GM12878 (cell line): ENCODE measurements around the gene ADD1. TPM values are rescaled to one million over a fixed set of nuclear protein-coding genes. Genes with fewer than 3 reads are reported as not detected.

Experiments
- ATAC-seq: fragments of 200-7000 bp; cut with Tn5 transposase; 3 replicates; pipeline ENCODE4 v1.9.1; 2020; ENCODE audit warnings: mild to moderate bottlenecking, moderate library complexity
- BruUV-seq: library from RNA; stranded (reverse); fragments of 400-500 nt; replicated peaks from 2 replicates; lab custom pipeline; 2021; lab: Mats Ljungman, UMichigan
- CTCF ChIA-PET: fragments of 300-600 bp; sonication (Branson Sonifier 250); formaldehyde crosslinking; extraction: SDS; loops from one replicate; lab custom pipeline; 2021; ENCODE audit warnings: inconsistent platforms; lab: Yijun Ruan, JAX
- POLR2A ChIA-PET: fragments of 350-600 bp; formaldehyde crosslinking; extraction: SDS; loops from one replicate; lab custom pipeline; 2021; ENCODE audit warnings: inconsistent platforms; lab: Charles Lee
- RAD21 ChIA-PET: fragments of 300-600 bp; sonication (Branson Sonifier 250); formaldehyde crosslinking; loops from one replicate; lab custom pipeline; 2023; ENCODE audit warnings: antibody characterized with exemption; ENCODE audit not compliant: unreplicated experiment; lab: Charles Lee
- SMC1A ChIA-PET: fragments of 300-600 bp; sonication (Branson Sonifier 250); formaldehyde crosslinking; loops from one replicate; lab custom pipeline; 2023; ENCODE audit not compliant: unreplicated experiment, uncharacterized antibody; lab: Charles Lee
- DNase-seq: peaks from one replicate; pipeline ENCODE4 v3.0.0-alpha.2; 2011; ENCODE audit warnings: low read depth, low spot score
- FAIRE-seq: peaks from 3 replicates; lab custom pipeline; 2011; peaks lifted over from hg19 to GRCh38; lab: Jason Lieb, UNC
- H2AFZ ChIP-seq: 2 replicates; pipeline ENCODE4 v1.6.0; 2011; ENCODE audit warnings: low read depth, low read length, control low read depth; ENCODE audit not compliant: control insufficient read depth
- H3K27ac ChIP-seq: 2 replicates; pipeline ENCODE4 v1.5.1; 2011; ENCODE audit warnings: control low read depth; ENCODE audit not compliant: control insufficient read depth, insufficient read depth
- H3K27me3 ChIP-seq, 2 experiments: replicated peaks in 1 of 2; 2 replicates each; pipeline versions ENCODE4 v1.6.0 to v1.6.1; 2011; ENCODE audit warnings: low read length in 1 of 2; ENCODE audit not compliant: control insufficient read depth in 2 of 2, insufficient read depth in 2 of 2
- H3K36me3 ChIP-seq, 2 experiments: 2 replicates each; pipeline ENCODE4 v1.5.1; 2011; ENCODE audit warnings: low read length in 1 of 2; ENCODE audit not compliant: control insufficient read depth in 2 of 2, insufficient read depth in 2 of 2
- H3K4me1 ChIP-seq: 2 replicates; pipeline ENCODE4 v1.6.1; 2011; ENCODE audit warnings: mild to moderate bottlenecking, low read length, moderate library complexity, mixed read lengths; ENCODE audit not compliant: control insufficient read depth, insufficient read depth
- H3K4me2 ChIP-seq: 2 replicates; pipeline ENCODE4 v1.6.0; 2011; ENCODE audit warnings: control low read depth; ENCODE audit not compliant: control insufficient read depth, insufficient read depth
- H3K4me3 ChIP-seq: fragments of 200-600 bp; sonication (generic); 2 replicates; pipeline ENCODE4 v1.5.1; 2016
- H3K79me2 ChIP-seq: 2 replicates; pipeline ENCODE4 v1.6.0; 2011; ENCODE audit warnings: low read length; ENCODE audit not compliant: control insufficient read depth, insufficient read depth
- H3K9ac ChIP-seq: 2 replicates; pipeline ENCODE4 v1.8.0; 2011; ENCODE audit warnings: low read length, control low read depth, mixed read lengths; ENCODE audit not compliant: control insufficient read depth, insufficient read depth
- H3K9me3 ChIP-seq: replicated peaks from 3 replicates; pipeline ENCODE4 v1.5.1; 2011; ENCODE audit warnings: mild to moderate bottlenecking, low read length; ENCODE audit not compliant: control insufficient read depth, insufficient read depth
- H4K20me1 ChIP-seq: 2 replicates; pipeline ENCODE4 v1.6.0; 2011; ENCODE audit not compliant: control insufficient read depth, insufficient read depth
- BHLHE40 ChIP-seq, 2 experiments: fragments of 450-650 bp in 1 of 2; IDR thresholded peaks; 2 replicates each; pipeline ENCODE4 v1.6.1; 2011 to 2017; ENCODE audit warnings: low read depth in 2 of 2, borderline replicate concordance in 1 of 2, improper control_type of control experiment in 1 of 2, low read length in 1 of 2, mild to moderate bottlenecking in 1 of 2
- CREM ChIP-seq: IDR thresholded peaks from 2 replicates; pipeline ENCODE4 v1.6.1; 2014; ENCODE audit warnings: antibody characterized with exemption, low read depth
- EED ChIP-seq: sonication (generic); IDR thresholded peaks from 2 replicates; pipeline ENCODE4 v1.6.1; 2016; ENCODE audit warnings: antibody characterized with exemption, low read depth
- ETV6 ChIP-seq, 2 experiments: fragments of 450-650 bp in 1 of 2; IDR thresholded peaks in 1 of 2; conservative IDR thresholded peaks in 1 of 2; 2 replicates each; pipeline ENCODE4 v1.6.1; 2014; ENCODE audit warnings: antibody characterized with exemption in 1 of 2, borderline replicate concordance in 1 of 2, low read depth in 1 of 2, mild to moderate bottlenecking in 1 of 2, moderate library complexity in 1 of 2
- NFIC ChIP-seq: IDR thresholded peaks from 2 replicates; pipeline ENCODE4 v1.6.1; 2012; ENCODE audit warnings: low read depth, mild to moderate bottlenecking, inconsistent platforms, low read length, moderate library complexity
- PAX5 ChIP-seq: IDR thresholded peaks from 2 replicates; pipeline ENCODE4 v1.6.1; 2011; ENCODE audit warnings: low read depth, low read length, borderline replicate concordance
- PAX8 ChIP-seq: fragments of 450-650 bp; IDR thresholded peaks from 2 replicates; pipeline ENCODE4 v1.6.1; 2017; ENCODE audit warnings: mild to moderate bottlenecking, moderate library complexity
- POLR2AphosphoS5 ChIP-seq: IDR thresholded peaks from 2 replicates; pipeline ENCODE4 v1.6.1; 2011; ENCODE audit warnings: mild to moderate bottlenecking, low read length, inconsistent platforms
- SMARCA5 ChIP-seq: fragments of 450-650 bp; IDR thresholded peaks from 2 replicates; pipeline ENCODE4 v1.6.1; 2017; ENCODE audit warnings: mild to moderate bottlenecking
- SMC3 ChIP-seq: IDR thresholded peaks from 2 replicates; pipeline ENCODE4 v1.6.1; 2011; ENCODE audit warnings: low read length, improper control_type of control experiment, borderline replicate concordance
- SREBF2 ChIP-seq: IDR thresholded peaks from 2 replicates; pipeline ENCODE4 v1.6.1; 2012; ENCODE audit warnings: mild to moderate bottlenecking, low read length
- TCF12 ChIP-seq: IDR thresholded peaks from 2 replicates; pipeline ENCODE4 v1.6.1; 2011; ENCODE audit warnings: low read depth, mild to moderate bottlenecking, low read length
- YY1 ChIP-seq: IDR thresholded peaks from 2 replicates; pipeline ENCODE4 v1.6.1; 2011; ENCODE audit warnings: low read depth, mild to moderate bottlenecking, low read length
- ZNF217 ChIP-seq: fragments of 450-650 bp; IDR thresholded peaks from 2 replicates; pipeline ENCODE4 v1.6.1; 2017; ENCODE audit warnings: antibody characterized with exemption, mild to moderate bottlenecking
- WGBS: methylation state at CpG from one replicate; pipeline ENCODE4 v1.1.6; 2016; ENCODE audit warnings: low lambda C conversion rate; ENCODE audit not compliant: insufficient replicate concordance, insufficient coverage; ENCODE audit errors: missing lambda C conversion rate; 5-methylcytosine and 5-hydroxymethylcytosine counted together
- in situ Hi-C: fragments of 300-500 bp; cut with MboI; formaldehyde crosslinking; loops from 9 replicates; pipeline ENCODE4 v1.14.3; 2018; ENCODE audit warnings: mixed read lengths
- intact Hi-C: fragments of 100-400 bp; cut with micrococcal nuclease; formaldehyde crosslinking; loops from one replicate; pipeline ENCODE4 v1.14.2; 2022; ENCODE audit not compliant: unreplicated experiment
- polyA plus RNA-seq, 11 experiments: library from polyadenylated mRNA; depleted of rRNA in 4 of 11; unstranded in 6 of 11; stranded (reverse) in 5 of 11; fragments of >200 nt; fragmentation: Nextera tagmentation in 4 of 11; fragmentation: Illumina TruSeq in 1 of 11; extraction: Ambion mirVana in 4 of 11; extraction: Trizol in 1 of 11; gene quantifications; 1 replicate in 1 of 11; 2 replicates in 10 of 11; pipeline versions ENCODE4 v1.2.1 to v1.2.3, GENCODE V29; 2011 to 2016; ENCODE audit warnings: inconsistent platforms in 2 of 11, missing spikeins in 2 of 11, low read depth in 1 of 11
- total RNA-seq, 4 experiments: library from RNA; depleted of rRNA in 3 of 4; stranded (reverse); fragments of >200 nt in 3 of 4; fragmentation: Illumina TruSeq in 1 of 4; extraction: Trizol in 1 of 4; gene quantifications; 2 replicates each; pipeline versions ENCODE4 v1.2.1 to v1.2.3, GENCODE V29; 2013 to 2021
- TF ChIP-seq, protein P1 (sequence below): fragments of 450-650 bp; conservative IDR thresholded peaks from 2 replicates; pipeline ENCODE4 v1.6.1; 2017; ENCODE audit warnings: mild to moderate bottlenecking, moderate library complexity
- TF ChIP-seq, protein P2 (sequence below): fragments of 450-650 bp; IDR thresholded peaks from 2 replicates; pipeline ENCODE4 v1.6.1; 2016; ENCODE audit warnings: mild to moderate bottlenecking, moderate library complexity, borderline replicate concordance

ADD1 gene
- total and polyA plus RNA-seq, 10 of the 15 experiments (the other 5 are each of a cell fraction or from before 2014, with no cell fraction given): 21.6 to 182 (median 105) TPM

DNA sequence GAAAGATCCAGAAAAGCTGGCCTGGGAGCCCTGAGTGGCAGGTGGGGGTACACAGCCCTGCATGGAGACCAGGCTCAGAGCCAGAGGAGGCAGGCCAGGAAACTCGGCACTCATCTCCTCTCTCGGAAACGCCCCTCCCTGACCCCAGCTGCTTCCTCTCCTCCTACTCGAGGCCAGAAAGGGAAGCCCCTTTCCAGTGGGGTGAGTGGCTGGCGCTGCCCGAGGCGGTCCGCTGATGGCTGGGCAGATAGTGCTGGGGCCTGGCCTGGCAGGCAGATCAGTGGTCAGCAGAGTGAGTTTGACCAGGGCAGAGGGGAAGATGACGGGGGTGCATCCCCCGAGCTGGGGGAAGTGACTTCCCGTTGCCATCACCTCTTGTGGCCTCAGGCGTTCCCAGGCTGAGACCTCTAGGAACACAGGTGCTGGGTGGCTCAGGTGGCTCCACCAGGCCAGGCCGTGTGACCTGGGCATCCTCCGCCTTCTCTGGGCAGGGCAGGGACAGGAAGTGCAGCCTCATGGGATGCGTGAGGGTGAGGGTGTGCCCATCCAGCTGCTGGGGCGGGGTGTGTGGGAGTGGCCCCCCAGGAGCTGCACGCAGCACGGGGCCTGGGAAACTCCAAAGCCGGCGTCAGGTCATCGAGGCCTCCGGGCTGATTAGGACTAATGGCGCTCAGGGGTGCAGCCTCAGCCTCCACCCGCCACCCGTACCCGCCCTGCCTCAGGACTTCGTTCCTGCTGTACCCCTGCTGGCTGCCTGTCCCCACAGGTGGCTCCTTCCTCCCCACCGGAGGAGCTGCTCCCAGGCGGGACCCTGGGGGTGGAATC lies 45.0 kb upstream of the ADD1 start:
- CTCF ChIA-PET: interaction anchor here (0.7 to 4.5 kb wide), 4 partner anchors 11 to 156 kb away, joined by 3 to 17 read pairs (median 4); no protein-coding TSS in a partner anchor
- Histone ChIP-seq H3K79me2 (peaks cover 37% of the 10 kb centered on the region), H3K9me3 (no peaks in the 10 kb centered on the region), H3K36me3 (no peaks in the 10 kb centered on the region; a peak in 1 of 4 replicates), H2AFZ (peak overlapping the region; percentile 31), H3K4me2 (peak overlapping the region; percentile 60), H3K27me3 (no peaks in the 10 kb centered on the region), H4K20me1 (no peaks in the 10 kb centered on the region), H3K4me1 (peaks cover 58% of the 10 kb centered on the region), H3K27ac (peak overlapping the region; percentile 57), H3K4me3 (peak overlapping the region; percentile 77), H3K9ac (peak overlapping the region; percentile 44)
- BruUV-seq: no TSS peak
- FAIRE-seq (peak; percentile 88), ATAC-seq (peak; percentile 60), DNase-seq (no peak)
- intact Hi-C loops (no loop called here), in situ Hi-C loops (no loop called here)
- RAD21 ChIA-PET: interaction anchor here (0.6 to 5.4 kb wide), 4 partner anchors 12 to 156 kb away, joined by 3 to 43 read pairs (median 4); no protein-coding TSS in a partner anchor
- SMC1A ChIA-PET: interaction anchor here (0.9 to 6.2 kb wide), 9 partner anchors 11 to 155 kb away, joined by 3 to 49 read pairs (median 4); no protein-coding TSS in a partner anchor
- POLR2A ChIA-PET: interaction anchor here (0.5 to 6.7 kb wide), 10 partner anchors 11 to 157 kb away, joined by 3 to 57 read pairs (median 5); partner anchors contain the start of gene TNIP2
- WGBS: 0% methylated on average over 24 of the region's 29 CpGs
- no peak for TF ChIP-seq PAX8
- peak in 1 of 2 experiments; percentile 80; a peak in 2 of 4 replicates for TF ChIP-seq BHLHE40 (IDR thresholded peaks at IDR 0.05; ENCODE audit: borderline replicate concordance in 1 of 2, low read depth in 2 of 2, low read length in 1 of 2)
- no peak for TF ChIP-seq PAX5
- no peak for TF ChIP-seq POLR2AphosphoS5
- TF ChIP-seq YY1: peak; percentile 17
- TF ChIP-seq CREM: 0 out of 2 replicates have a peak, but pooled peaks have one; percentile 46
- TF ChIP-seq ZNF217: no peak
- TF ChIP-seq, protein P1, sequence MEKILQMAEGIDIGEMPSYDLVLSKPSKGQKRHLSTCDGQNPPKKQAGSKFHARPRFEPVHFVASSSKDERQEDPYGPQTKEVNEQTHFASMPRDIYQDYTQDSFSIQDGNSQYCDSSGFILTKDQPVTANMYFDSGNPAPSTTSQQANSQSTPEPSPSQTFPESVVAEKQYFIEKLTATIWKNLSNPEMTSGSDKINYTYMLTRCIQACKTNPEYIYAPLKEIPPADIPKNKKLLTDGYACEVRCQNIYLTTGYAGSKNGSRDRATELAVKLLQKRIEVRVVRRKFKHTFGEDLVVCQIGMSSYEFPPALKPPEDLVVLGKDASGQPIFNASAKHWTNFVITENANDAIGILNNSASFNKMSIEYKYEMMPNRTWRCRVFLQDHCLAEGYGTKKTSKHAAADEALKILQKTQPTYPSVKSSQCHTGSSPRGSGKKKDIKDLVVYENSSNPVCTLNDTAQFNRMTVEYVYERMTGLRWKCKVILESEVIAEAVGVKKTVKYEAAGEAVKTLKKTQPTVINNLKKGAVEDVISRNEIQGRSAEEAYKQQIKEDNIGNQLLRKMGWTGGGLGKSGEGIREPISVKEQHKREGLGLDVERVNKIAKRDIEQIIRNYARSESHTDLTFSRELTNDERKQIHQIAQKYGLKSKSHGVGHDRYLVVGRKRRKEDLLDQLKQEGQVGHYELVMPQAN: no peak; the same call in 1 of the 2 replicates
- peak; percentile 17; the same call in 1 of the 2 replicates for TF ChIP-seq TCF12
- no peak for TF ChIP-seq SMC3
- TF ChIP-seq, protein P2, sequence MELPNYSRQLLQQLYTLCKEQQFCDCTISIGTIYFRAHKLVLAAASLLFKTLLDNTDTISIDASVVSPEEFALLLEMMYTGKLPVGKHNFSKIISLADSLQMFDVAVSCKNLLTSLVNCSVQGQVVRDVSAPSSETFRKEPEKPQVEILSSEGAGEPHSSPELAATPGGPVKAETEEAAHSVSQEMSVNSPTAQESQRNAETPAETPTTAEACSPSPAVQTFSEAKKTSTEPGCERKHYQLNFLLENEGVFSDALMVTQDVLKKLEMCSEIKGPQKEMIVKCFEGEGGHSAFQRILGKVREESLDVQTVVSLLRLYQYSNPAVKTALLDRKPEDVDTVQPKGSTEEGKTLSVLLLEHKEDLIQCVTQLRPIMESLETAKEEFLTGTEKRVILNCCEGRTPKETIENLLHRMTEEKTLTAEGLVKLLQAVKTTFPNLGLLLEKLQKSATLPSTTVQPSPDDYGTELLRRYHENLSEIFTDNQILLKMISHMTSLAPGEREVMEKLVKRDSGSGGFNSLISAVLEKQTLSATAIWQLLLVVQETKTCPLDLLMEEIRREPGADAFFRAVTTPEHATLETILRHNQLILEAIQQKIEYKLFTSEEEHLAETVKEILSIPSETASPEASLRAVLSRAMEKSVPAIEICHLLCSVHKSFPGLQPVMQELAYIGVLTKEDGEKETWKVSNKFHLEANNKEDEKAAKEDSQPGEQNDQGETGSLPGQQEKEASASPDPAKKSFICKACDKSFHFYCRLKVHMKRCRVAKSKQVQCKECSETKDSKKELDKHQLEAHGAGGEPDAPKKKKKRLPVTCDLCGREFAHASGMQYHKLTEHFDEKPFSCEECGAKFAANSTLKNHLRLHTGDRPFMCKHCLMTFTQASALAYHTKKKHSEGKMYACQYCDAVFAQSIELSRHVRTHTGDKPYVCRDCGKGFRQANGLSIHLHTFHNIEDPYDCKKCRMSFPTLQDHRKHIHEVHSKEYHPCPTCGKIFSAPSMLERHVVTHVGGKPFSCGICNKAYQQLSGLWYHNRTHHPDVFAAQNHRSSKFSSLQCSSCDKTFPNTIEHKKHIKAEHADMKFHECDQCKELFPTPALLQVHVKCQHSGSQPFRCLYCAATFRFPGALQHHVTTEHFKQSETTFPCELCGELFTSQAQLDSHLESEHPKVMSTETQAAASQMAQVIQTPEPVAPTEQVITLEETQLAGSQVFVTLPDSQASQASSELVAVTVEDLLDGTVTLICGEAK: no peak; the same call in 1 of the 2 replicates
- peak; percentile 76; the same call in 1 of the 2 replicates for TF ChIP-seq EED
- no peak for TF ChIP-seq NFIC
- TF ChIP-seq SMARCA5: peak; percentile 41; the same call in 1 of the 2 replicates
- peak in 1 of 2 experiments; percentile 69; a peak in 1 of 4 replicates for TF ChIP-seq ETV6 (conservative IDR thresholded peaks at IDR 0.05 in 1 of 2, IDR thresholded peaks at IDR 0.05 in 1 of 2; ENCODE audit: borderline replicate concordance in 1 of 2, low read depth in 1 of 2)
- TF ChIP-seq SREBF2: no peak
